Measurements from ENCODE around the gene SPAG9. TPM values are rescaled to one million over a fixed set of nuclear protein-coding genes. Genes with fewer than 3 reads are reported as not detected.

Gene SPAG9
- total RNA-seq, 4 donors from 2014 or later: 117 to 240 (median 154) TPM

DNA sequence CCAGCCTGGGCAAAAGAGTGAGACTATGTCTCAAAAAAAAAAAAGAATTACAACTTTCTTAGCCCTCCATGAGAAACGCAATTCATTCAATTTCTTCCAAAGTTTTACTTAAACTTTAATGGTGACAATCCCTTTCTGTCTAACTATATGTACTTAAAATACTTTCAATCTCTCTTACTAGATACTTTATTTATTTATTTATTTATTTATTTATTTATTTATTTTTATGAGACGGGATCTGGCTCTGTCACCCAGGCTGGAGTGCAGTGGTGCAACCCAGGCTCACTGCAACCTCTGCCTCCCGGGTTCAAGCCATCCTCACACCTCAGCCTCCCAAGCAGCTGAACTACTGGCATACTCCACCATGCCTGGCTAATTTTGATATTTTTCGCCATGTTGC lies 108.1 kb downstream of the SPAG9 start:
- intact Hi-C loops (cut with DNase I): no loop called here
- peaks cover 0 to 9% of the 10 kb centered on the region in 2 donors for H3K36me3 ChIP-seq

DNA sequence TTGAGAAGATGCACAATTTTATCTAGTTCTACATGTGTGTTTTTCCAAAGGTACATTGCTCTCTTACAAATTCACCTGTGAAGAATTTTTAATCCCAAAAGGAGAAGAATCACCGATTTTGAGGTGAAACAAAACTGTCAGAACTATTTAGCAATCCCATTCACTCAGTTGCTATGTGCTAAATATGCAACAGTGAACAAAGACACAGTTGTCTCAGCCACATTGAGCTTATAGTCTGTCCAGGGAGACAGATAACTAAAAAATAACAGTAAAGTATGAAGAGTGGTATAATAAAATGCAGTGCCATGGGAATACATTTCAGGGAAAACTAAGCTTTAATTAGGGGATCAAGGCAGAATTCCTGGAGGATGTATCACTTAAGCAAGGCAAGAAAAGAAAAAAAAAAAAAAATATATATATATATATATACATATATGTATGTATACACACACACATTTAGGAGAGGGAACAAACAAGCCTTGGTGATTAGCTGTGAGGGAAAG lies 110.4 kb downstream of the SPAG9 start:
- no peaks in the 10 kb centered on the region for H3K9me3 ChIP-seq
- WGBS, 2 donors: 91 to 97% methylated on average over 1 of the region's 1 CpG
- peaks cover 0 to 9% of the 10 kb centered on the region in 2 donors for H3K36me3 ChIP-seq
- no peak overlapping the region for H3K27ac ChIP-seq
- TF ChIP-seq POLR2A (IDR thresholded peaks at IDR 0.05): no peak
- TF ChIP-seq, protein P1, sequence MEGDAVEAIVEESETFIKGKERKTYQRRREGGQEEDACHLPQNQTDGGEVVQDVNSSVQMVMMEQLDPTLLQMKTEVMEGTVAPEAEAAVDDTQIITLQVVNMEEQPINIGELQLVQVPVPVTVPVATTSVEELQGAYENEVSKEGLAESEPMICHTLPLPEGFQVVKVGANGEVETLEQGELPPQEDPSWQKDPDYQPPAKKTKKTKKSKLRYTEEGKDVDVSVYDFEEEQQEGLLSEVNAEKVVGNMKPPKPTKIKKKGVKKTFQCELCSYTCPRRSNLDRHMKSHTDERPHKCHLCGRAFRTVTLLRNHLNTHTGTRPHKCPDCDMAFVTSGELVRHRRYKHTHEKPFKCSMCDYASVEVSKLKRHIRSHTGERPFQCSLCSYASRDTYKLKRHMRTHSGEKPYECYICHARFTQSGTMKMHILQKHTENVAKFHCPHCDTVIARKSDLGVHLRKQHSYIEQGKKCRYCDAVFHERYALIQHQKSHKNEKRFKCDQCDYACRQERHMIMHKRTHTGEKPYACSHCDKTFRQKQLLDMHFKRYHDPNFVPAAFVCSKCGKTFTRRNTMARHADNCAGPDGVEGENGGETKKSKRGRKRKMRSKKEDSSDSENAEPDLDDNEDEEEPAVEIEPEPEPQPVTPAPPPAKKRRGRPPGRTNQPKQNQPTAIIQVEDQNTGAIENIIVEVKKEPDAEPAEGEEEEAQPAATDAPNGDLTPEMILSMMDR (IDR thresholded peaks at IDR 0.05): no peak
- intact Hi-C loops (cut with DNase I): no loop called here
- no peaks in the 10 kb centered on the region for H3K27me3 ChIP-seq
- no peak for DNase-seq
- H3K4me3 ChIP-seq (replicated peaks in 1 of 3): no peak overlapping the region
- H3K4me1 ChIP-seq: peaks cover 13 to 22% of the 10 kb centered on the region in 2 donors

More for the DNA sequence above, 108.1 kb downstream of the SPAG9 start:
- H3K27ac ChIP-seq: no peak overlapping the region
- no peaks in the 10 kb centered on the region for H3K27me3 ChIP-seq
- H3K4me1 ChIP-seq: peaks cover 4 to 6% of the 10 kb centered on the region in 2 donors
- TF ChIP-seq, protein P1 (IDR thresholded peaks at IDR 0.05): no peak
- no peak for TF ChIP-seq POLR2A (IDR thresholded peaks at IDR 0.05)
- no peaks in the 10 kb centered on the region for H3K9me3 ChIP-seq
- 95 to 97% methylated on average over 4 of the region's 4 CpGs for WGBS, 2 donors
- no peak overlapping the region for H3K4me3 ChIP-seq (replicated peaks in 1 of 3)
- no peak for DNase-seq

DNA sequence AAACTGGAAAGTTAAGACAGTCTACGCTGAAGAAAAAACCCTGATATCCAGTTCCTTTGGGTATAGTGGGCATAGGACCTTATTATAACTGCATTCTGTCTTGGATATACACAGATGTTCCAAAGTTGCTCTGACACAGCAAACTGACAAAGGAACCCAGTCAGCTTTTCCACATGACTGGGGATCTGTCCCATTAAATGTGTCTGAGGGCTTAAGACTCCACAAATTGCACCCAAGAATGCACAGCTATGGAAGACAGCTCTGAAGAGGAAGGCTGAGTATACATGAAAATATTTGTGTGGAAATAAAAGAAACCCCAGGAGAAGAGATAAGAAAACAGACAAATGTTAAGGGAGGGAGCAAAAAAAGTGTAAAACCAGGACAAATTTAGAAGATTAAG lies 114.1 kb downstream of the SPAG9 start:
- Histone ChIP-seq H3K27me3 (no peaks in the 10 kb centered on the region), H3K4me3 (replicated peaks in 1 of 3) (no peak overlapping the region), H3K36me3 (peaks cover 0 to 3% of the 10 kb centered on the region in 2 donors), H3K27ac (peak overlapping the region; percentile 18 to 75 (median 68)), H3K4me1 (peaks cover 10 to 22% of the 10 kb centered on the region in 2 donors), H3K9me3 (no peaks in the 10 kb centered on the region)
- WGBS, 2 donors: 80 to 93% methylated on average over 1 of the region's 1 CpG
- TF ChIP-seq, protein P1 (IDR thresholded peaks at IDR 0.05): no peak
- TF ChIP-seq POLR2A (IDR thresholded peaks at IDR 0.05): no peak
- peak; percentile 11 to 14 for DNase-seq
- intact Hi-C loops (cut with DNase I): no loop called here

DNA sequence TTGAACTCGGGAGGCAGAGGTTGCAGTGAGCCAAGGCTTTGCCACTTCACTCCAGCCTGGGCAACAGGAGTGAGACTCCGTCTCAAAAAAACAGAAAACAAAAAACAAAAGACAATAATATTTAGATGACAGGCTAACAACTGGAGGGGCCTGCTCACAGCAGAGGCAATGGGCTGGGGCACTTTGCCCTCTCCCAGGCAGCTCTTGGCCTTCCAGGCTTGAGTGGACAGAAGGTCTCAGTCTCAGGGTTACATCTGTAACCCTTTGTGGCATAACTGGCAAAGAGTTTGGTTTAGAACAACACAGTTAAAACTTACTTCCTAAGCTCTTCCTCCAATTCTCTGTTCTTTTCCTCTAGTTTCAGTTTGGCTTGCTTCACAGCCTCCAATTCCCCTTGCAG lies 114.9 kb downstream of the SPAG9 start:
- intact Hi-C loops (cut with DNase I): no loop called here
- WGBS, 2 donors: 84 to 86% methylated on average over 2 of the region's 2 CpGs
- TF ChIP-seq POLR2A (IDR thresholded peaks at IDR 0.05): no peak
- TF ChIP-seq, protein P1 (IDR thresholded peaks at IDR 0.05): no peak
- no peak overlapping the region for H3K4me3 ChIP-seq (replicated peaks in 1 of 3)
- no peaks in the 10 kb centered on the region for H3K9me3 ChIP-seq
- peaks cover 10 to 22% of the 10 kb centered on the region in 2 donors for H3K4me1 ChIP-seq
- DNase-seq: no peak
- H3K36me3 ChIP-seq: peaks cover 0 to 3% of the 10 kb centered on the region in 2 donors
- no peaks in the 10 kb centered on the region for H3K27me3 ChIP-seq
- H3K27ac ChIP-seq: peak overlapping the region; percentile 68 to 75 (median 70)

DNA sequence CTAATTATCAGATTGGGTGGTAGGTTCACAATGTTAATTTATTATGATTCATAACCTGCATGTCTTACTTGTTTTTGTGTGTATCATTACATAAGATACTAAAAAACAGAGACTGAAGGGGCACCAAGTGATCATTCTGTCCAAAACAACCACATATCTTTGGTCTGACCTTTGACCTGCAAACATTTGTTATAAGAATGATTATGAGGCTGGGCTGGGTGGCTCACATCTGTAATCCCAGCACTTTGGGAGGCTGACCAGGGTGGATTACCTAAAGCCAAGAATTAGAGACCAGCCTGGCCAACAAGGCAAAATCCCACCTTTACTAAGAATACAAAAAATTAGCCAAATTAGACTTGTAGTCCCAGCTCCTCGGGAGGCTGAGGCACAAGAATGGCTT lies 116.4 kb downstream of the SPAG9 start:
- Histone ChIP-seq H3K27me3 (no peaks in the 10 kb centered on the region), H3K27ac (peak overlapping the region in 2 of 3 donors; percentile 68 to 75), H3K9me3 (no peaks in the 10 kb centered on the region), H3K4me3 (replicated peaks in 1 of 3) (no peak overlapping the region), H3K4me1 (peaks cover 10 to 22% of the 10 kb centered on the region in 2 donors), H3K36me3 (peaks cover 0 to 8% of the 10 kb centered on the region in 2 donors)
- DNase-seq: no peak
- WGBS, 2 donors: 78 to 89% methylated on average over 1 of the region's 1 CpG
- intact Hi-C loops (cut with DNase I): loop anchor here (5.0 kb wide), 1 partner anchor 148 kb away; the partner anchor contains the start of gene NME1
- TF ChIP-seq, protein P1 (IDR thresholded peaks at IDR 0.05): no peak
- no peak for TF ChIP-seq POLR2A (IDR thresholded peaks at IDR 0.05)
